ENCODE results near the gene ELL2.

Gene ELL2

GRCh38 chr5:95921501-95921900, 40.1 kb downstream of the ELL2 start:
- no peak overlapping the region for H3K4me3 ChIP-seq (ENCODE audit: low read depth, low read length)
- no peak for TF ChIP-seq CTCF (IDR thresholded peaks at IDR 0.05; ENCODE audit: insufficient read depth, low read depth, low read length, missing control alignments)
- no peak for DNase-seq (ENCODE audit: low read depth)

DNA sequence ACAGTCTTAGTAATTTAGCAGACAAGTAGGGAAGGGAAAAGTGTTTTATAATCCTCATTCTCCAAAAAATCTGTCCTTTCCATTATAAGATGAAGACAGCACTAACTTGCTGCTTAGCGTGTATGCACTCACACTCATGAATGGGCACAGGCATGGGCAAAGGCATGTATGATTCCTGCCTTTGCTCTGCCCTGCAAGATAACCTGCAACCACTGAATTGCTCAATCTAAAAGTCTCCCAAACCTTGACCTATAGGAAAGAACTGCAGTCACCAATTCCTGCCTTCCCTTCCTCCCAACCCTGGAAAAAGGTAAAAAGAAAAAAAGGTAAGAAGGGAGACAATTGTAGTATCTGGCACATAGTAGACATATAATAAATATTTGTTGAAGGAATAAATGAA, 40.8 kb downstream of the ELL2 start:
- no peak for DNase-seq (ENCODE audit: low read depth)
- H3K4me3 ChIP-seq (ENCODE audit: low read depth, low read length) = no peak overlapping the region
- TF ChIP-seq CTCF (IDR thresholded peaks at IDR 0.05; ENCODE audit: insufficient read depth, low read depth, low read length, missing control alignments) = no peak

DNA sequence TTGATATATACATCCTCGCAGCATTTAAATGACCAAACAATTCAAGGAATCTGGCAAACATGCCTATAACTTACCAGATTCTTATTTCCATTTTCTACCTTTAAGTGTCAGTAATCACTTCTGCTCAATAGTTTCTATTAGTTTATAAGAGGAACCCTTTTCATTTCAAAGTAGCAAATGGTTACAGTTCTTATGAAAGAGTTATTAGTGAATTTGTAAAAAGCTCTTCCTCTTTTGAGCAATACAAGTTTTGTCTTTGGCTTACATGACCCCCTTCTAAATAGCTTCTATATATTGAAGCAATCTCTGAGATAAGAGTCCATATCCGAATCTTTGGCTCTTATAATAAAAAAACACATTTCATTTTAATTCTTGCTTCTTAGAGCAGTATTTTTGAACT, 42.0 kb downstream of the ELL2 start:
- no peak for DNase-seq (ENCODE audit: low read depth)
- no peak overlapping the region for H3K4me3 ChIP-seq (ENCODE audit: low read depth, low read length)
- TF ChIP-seq CTCF (IDR thresholded peaks at IDR 0.05; ENCODE audit: insufficient read depth, low read depth, low read length, missing control alignments) = no peak

DNA sequence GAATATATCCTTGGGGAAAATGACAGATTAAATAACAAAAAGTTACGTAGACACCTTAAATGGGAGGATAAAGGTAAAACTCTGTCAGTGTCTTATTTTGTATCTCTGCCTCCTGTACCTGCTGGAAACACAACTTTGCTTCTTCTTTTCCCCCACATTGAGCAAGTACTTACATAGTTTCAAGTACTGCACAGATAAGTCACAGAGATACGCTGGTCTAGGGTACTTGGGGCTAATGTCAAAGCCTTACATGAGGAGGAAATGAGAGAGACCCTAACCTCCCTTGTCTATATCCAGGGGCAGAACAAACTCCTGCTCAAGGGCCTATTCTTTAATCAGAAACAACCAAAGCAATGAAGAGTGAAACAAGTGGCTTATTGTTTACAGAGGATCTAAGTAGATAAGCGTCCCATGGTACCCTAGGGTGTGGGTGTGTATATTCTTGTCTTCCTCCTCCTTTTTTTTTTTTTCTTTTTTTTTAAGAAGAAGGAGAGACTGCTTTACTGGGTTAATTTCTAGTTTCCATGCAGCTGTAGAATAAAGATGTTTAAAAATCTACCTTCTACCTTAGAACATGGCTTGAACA, 43.1 kb downstream of the ELL2 start:
- no peak for DNase-seq (ENCODE audit: low read depth)
- TF ChIP-seq CTCF (IDR thresholded peaks at IDR 0.05; ENCODE audit: insufficient read depth, low read depth, low read length, missing control alignments) = no peak
- H3K4me3 ChIP-seq (ENCODE audit: low read depth, low read length) = no peak overlapping the region

DNA sequence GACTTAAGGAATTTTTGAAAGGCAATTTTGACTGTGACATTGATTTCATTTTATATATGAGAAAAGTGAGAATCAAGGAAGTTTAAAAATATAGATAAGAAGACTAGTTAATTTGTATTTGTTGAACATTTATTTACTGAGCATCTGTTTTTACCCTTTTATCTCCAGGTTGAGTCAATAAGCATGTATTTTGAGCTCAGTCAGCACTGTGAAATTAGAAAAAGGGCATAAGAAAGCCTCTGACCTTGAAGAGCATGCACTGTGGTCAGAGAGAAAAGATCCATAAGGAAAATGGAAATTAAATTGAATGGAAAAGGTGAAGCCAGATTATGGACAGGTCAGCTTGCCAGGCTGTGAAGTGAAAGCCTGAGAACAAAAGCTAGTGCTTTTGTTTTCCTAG, 44.4 kb downstream of the ELL2 start:
- H3K4me3 ChIP-seq (ENCODE audit: low read depth, low read length) = no peak overlapping the region
- no peak for DNase-seq (ENCODE audit: low read depth)
- no peak for TF ChIP-seq CTCF (IDR thresholded peaks at IDR 0.05; ENCODE audit: insufficient read depth, low read depth, low read length, missing control alignments)

- H3K4me3 ChIP-seq (ENCODE audit: low read depth, low read length) = no peak overlapping the region
- TF ChIP-seq CTCF (IDR thresholded peaks at IDR 0.05; ENCODE audit: insufficient read depth, low read depth, low read length, missing control alignments) = no peak
- DNase-seq (ENCODE audit: low read depth) = peak; percentile 44
Observed at GRCh38 chr5:95916687-95917085, 45.0 kb downstream of the ELL2 start.

GRCh38 chr5:95915999-95916686, 45.5 kb downstream of the ELL2 start:
- no peak overlapping the region for H3K4me3 ChIP-seq (ENCODE audit: low read depth, low read length)
- DNase-seq (ENCODE audit: low read depth) = peak; percentile 44
- TF ChIP-seq CTCF (IDR thresholded peaks at IDR 0.05; ENCODE audit: insufficient read depth, low read depth, low read length, missing control alignments) = no peak
